Gastroesophageal sphincter (tissue), 3 donors: ENCODE data around the gene SLC16A10.

Source experiments
- CTCF ChIP-seq, 4 experiments: fragments of 200-600 bp in 2 of 4; fragments of 450-650 bp in 2 of 4; sonication (generic) in 1 of 4; IDR thresholded peaks; one replicate each; pipeline ENCODE4 v1.5.1; 2017 to 2019; ENCODE audit warnings: antibody characterized with exemption in 4 of 4, mild to moderate bottlenecking in 2 of 4, moderate library complexity in 2 of 4
- EP300 ChIP-seq: sonication (generic); formaldehyde crosslinking; IDR thresholded peaks from one replicate; pipeline ENCODE4 v1.6.1; 2017; ENCODE audit warnings: antibody characterized with exemption, mild to moderate bottlenecking
- POLR2A ChIP-seq, 2 donors: fragments of 450-650 bp; IDR thresholded peaks; one replicate each; pipeline ENCODE4 v1.6.1; 2017; ENCODE audit warnings: antibody characterized with exemption in 2 of 2, mild to moderate bottlenecking in 2 of 2, moderate library complexity in 1 of 2
- POLR2AphosphoS5 ChIP-seq: sonication (generic); formaldehyde crosslinking; IDR thresholded peaks from one replicate; pipeline ENCODE4 v1.6.1; 2017; ENCODE audit warnings: antibody characterized with exemption

- TF ChIP-seq POLR2AphosphoS5 (no peak), CTCF (IDR thresholded peaks at IDR 0.05) (no peak), POLR2A (IDR thresholded peaks at IDR 0.05) (no peak), EP300 (no peak)
Observed at GRCh38 chr6:111072801-111073360, 14.4 kb upstream of the SLC16A10 start.
